Measurements from ENCODE around the gene SLC66A3. TPM values are rescaled to one million over a fixed set of nuclear protein-coding genes. Genes with fewer than 3 reads are reported as not detected.

The SLC66A3 gene
- total RNA-seq, 5 donors from 2014 or later (not counting 1 experiment from before 2014, with no cell fraction given) = 10.7 to 32.0 (median 21.2) TPM

DNA sequence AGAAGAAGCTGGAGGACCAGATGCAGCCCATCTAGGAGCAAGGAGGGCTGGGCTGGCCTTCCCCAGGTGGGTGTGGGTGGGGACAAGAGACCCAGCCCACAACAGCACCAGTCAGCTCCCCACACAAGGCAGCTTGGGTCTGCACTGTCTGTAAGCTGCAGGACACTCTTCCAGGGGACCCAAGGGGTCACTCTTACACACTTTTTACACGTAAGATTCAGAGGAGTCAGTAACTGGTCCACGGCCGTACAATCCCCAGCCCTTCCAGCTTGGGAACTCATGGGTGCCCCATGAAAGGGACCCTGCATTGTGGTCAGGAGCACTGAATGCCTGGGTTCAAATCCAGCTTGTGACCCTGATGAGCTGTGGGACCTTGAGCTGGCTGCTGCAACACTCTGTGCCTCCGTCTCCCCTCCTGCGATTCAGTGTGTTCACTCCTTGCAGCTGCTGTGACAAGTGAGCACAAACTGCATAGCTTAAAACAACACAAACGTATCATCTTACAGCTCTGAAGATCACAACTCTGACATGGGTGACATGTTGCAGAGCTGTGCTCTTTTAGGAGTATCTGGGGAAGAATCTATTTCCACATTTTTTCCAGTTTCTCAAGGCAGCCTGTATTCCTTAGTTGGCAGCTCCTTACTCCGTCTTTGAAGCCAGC, 11.1 kb upstream of the SLC66A3 start:
- H3K36me3 ChIP-seq (ENCODE audit: control insufficient read depth in 2 of 2, extremely low read depth in 1 of 2, insufficient read depth in 1 of 2, low read length in 1 of 2) = no peaks in the 10 kb centered on the region
- Mint-ChIP-seq H3K27me3 (peaks cover 10 to 11% of the 10 kb centered on the region in 2 donors), H3K4me1 (no peaks in the 10 kb centered on the region), H3K36me3 (no peaks in the 10 kb centered on the region), H3K27ac (no peak overlapping the region), H3K4me3 (no peak overlapping the region), H3K9me3 (no peaks in the 10 kb centered on the region)
- H3K27me3 ChIP-seq (replicated peaks in 1 of 2; ENCODE audit: control insufficient read depth in 2 of 2, extremely low read depth in 1 of 2, insufficient read depth in 2 of 2, low read length in 1 of 2) = peaks cover 0 to 17% of the 10 kb centered on the region in 2 experiments
- H3K4me1 ChIP-seq (ENCODE audit: control insufficient read depth in 1 of 2, extremely low read depth in 1 of 2, insufficient read depth in 2 of 2, low read length in 2 of 2) = no peaks in the 10 kb centered on the region
- DNase-seq (no peak), ATAC-seq (replicated peaks in 1 of 4) (no peak)
- no peak overlapping the region for H3K4me3 ChIP-seq (ENCODE audit: control insufficient read depth in 1 of 2, extremely low read depth in 1 of 2, low read length in 1 of 2)
- CTCF ChIA-PET = interaction anchor here in 1 of 2 donors (1.4 kb wide), 1 partner anchor 12 kb away, joined by 8 read pairs; a partner anchor contains a TSS
- H3K27ac ChIP-seq (ENCODE audit: low read length) = no peak overlapping the region
- WGBS (ENCODE audit: insufficient coverage) = 90% methylated on average over 6 of the region's 7 CpGs
- POLR2A ChIA-PET = interaction anchor here in 1 of 2 donors (0.6 kb wide), 1 partner anchor 32 kb away, joined by 3 read pairs; no protein-coding TSS in a partner anchor
- H3K9me3 ChIP-seq = no peaks in the 10 kb centered on the region

DNA sequence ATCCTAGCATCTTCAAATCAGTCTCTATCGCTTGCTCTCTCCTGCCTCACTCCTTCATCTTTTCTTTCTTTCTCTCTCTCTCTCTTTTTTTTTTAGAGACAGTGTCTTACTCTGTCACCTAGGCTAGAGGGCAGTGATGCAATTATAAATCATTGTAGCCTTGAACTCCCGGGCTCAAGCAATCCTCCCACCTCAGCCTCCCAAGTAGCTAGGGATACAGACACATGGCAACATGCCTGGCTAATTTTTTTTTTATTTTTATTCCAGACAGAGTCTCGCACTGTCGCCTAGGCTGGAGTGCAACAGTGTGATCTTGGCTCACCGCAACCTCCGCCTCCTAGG, 10.6 kb upstream of the SLC66A3 start:
- ChIA-PET CTCF (interaction anchor here in 1 of 2 donors (1.4 kb wide), 1 partner anchor 12 kb away, joined by 8 read pairs; a partner anchor contains a TSS), POLR2A (interaction anchor here in 1 of 2 donors (0.6 kb wide), 1 partner anchor 31 kb away, joined by 3 read pairs; no protein-coding TSS in a partner anchor)
- H3K27ac ChIP-seq (ENCODE audit: low read length) = no peak overlapping the region
- no peak for DNase-seq
- H3K36me3 ChIP-seq (ENCODE audit: control insufficient read depth in 2 of 2, extremely low read depth in 1 of 2, insufficient read depth in 1 of 2, low read length in 1 of 2) = no peaks in the 10 kb centered on the region
- Mint-ChIP-seq H3K4me3 (no peak overlapping the region), H3K9me3 (no peaks in the 10 kb centered on the region), H3K27me3 (peaks cover 10 to 11% of the 10 kb centered on the region in 2 donors), H3K27ac (no peak overlapping the region), H3K4me1 (no peaks in the 10 kb centered on the region), H3K36me3 (no peaks in the 10 kb centered on the region)
- H3K27me3 ChIP-seq (replicated peaks in 1 of 2; ENCODE audit: control insufficient read depth in 2 of 2, extremely low read depth in 1 of 2, insufficient read depth in 2 of 2, low read length in 1 of 2) = peaks cover 0 to 17% of the 10 kb centered on the region in 2 experiments
- H3K4me1 ChIP-seq (ENCODE audit: control insufficient read depth in 1 of 2, extremely low read depth in 1 of 2, insufficient read depth in 2 of 2, low read length in 2 of 2) = no peaks in the 10 kb centered on the region
- H3K9me3 ChIP-seq = no peaks in the 10 kb centered on the region
- no peak for ATAC-seq (replicated peaks in 1 of 4)
- no peak overlapping the region for H3K4me3 ChIP-seq (ENCODE audit: control insufficient read depth in 1 of 2, extremely low read depth in 1 of 2, low read length in 1 of 2)
- WGBS (ENCODE audit: insufficient coverage) = 91% methylated on average over 5 of the region's 6 CpGs

DNA sequence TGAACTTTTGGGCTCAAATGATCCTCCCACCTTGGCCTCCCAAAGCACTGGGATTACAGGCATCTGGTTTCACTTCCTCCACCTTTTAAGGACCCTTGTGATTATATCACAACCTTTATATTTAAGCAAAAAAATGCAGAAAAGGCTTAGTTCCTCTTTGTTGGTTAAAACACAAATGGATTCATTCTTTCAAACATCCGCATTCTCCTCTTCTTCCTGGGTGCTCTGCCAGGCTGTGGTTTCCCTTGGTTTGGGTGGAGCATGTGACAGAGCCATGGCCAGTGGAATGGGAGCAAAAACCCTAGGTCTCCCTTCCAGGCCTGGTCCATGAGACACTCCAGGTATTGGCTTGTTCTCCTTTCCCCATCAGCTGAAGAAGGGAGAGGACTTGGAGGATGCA, 9.9 kb upstream of the SLC66A3 start:
- ChIA-PET CTCF (no interaction called here), POLR2A (no interaction called here)
- no peak overlapping the region for H3K27ac Mint-ChIP-seq
- ATAC-seq (replicated peaks in 1 of 4) (no peak), DNase-seq (no peak)
- WGBS (ENCODE audit: insufficient coverage) = no CpG with 5 or more reads among the region's 1 CpG
- H3K9me3 ChIP-seq = no peaks in the 10 kb centered on the region
- peaks cover 0 to 17% of the 10 kb centered on the region in 2 experiments for H3K27me3 ChIP-seq (replicated peaks in 1 of 2; ENCODE audit: control insufficient read depth in 2 of 2, extremely low read depth in 1 of 2, insufficient read depth in 2 of 2, low read length in 1 of 2)
- H3K4me1 Mint-ChIP-seq = no peaks in the 10 kb centered on the region
- no peaks in the 10 kb centered on the region for H3K4me1 ChIP-seq (ENCODE audit: control insufficient read depth in 1 of 2, extremely low read depth in 1 of 2, insufficient read depth in 2 of 2, low read length in 2 of 2)
- no peaks in the 10 kb centered on the region for H3K36me3 ChIP-seq (ENCODE audit: control insufficient read depth in 2 of 2, extremely low read depth in 1 of 2, insufficient read depth in 1 of 2, low read length in 1 of 2)
- no peak overlapping the region for H3K4me3 ChIP-seq (ENCODE audit: control insufficient read depth in 1 of 2, extremely low read depth in 1 of 2, low read length in 1 of 2)
- H3K27ac ChIP-seq (ENCODE audit: low read length) = no peak overlapping the region
- no peak overlapping the region for H3K4me3 Mint-ChIP-seq
- no peaks in the 10 kb centered on the region for H3K9me3 Mint-ChIP-seq
- no peaks in the 10 kb centered on the region for H3K36me3 Mint-ChIP-seq
- H3K27me3 Mint-ChIP-seq = peaks cover 10 to 11% of the 10 kb centered on the region in 2 donors

DNA sequence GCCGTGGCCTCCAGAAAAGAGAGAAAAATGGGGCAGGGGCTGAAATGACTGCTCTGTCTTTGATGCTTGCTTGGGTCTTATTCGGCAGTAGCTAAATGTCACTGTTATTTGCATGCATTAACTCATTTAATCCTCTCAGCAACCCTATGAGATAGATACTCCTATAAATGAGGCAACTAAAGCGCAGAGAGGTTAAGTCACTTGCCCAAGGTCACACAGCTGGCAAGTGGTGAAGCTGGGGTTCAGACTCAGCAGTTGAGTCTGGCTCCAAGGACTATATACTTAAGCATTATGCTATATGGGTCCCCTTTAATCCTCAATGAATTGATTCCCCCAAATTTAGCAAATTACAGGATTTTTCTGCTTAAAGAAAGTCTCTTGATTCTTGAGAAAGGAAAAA, 9.2 kb upstream of the SLC66A3 start:
- Mint-ChIP-seq H3K36me3 (no peaks in the 10 kb centered on the region), H3K4me1 (no peaks in the 10 kb centered on the region), H3K27ac (no peak overlapping the region), H3K4me3 (no peak overlapping the region), H3K27me3 (peaks cover 6 to 10% of the 10 kb centered on the region in 2 donors), H3K9me3 (no peaks in the 10 kb centered on the region)
- DNase-seq (no peak), ATAC-seq (replicated peaks in 1 of 4) (no peak)
- Histone ChIP-seq H3K4me3 (ENCODE audit: control insufficient read depth in 1 of 2, extremely low read depth in 1 of 2, low read length in 1 of 2) (no peak overlapping the region), H3K9me3 (no peaks in the 10 kb centered on the region), H3K36me3 (ENCODE audit: control insufficient read depth in 2 of 2, extremely low read depth in 1 of 2, insufficient read depth in 1 of 2, low read length in 1 of 2) (no peaks in the 10 kb centered on the region), H3K4me1 (ENCODE audit: control insufficient read depth in 1 of 2, extremely low read depth in 1 of 2, insufficient read depth in 2 of 2, low read length in 2 of 2) (no peaks in the 10 kb centered on the region), H3K27me3 (replicated peaks in 1 of 2; ENCODE audit: control insufficient read depth in 2 of 2, extremely low read depth in 1 of 2, insufficient read depth in 2 of 2, low read length in 1 of 2) (peaks cover 0 to 16% of the 10 kb centered on the region in 2 experiments), H3K27ac (ENCODE audit: low read length) (no peak overlapping the region)
- ChIA-PET CTCF (no interaction called here), POLR2A (no interaction called here)
- WGBS (ENCODE audit: insufficient coverage) = no CpG with 5 or more reads among the region's 3 CpGs

DNA sequence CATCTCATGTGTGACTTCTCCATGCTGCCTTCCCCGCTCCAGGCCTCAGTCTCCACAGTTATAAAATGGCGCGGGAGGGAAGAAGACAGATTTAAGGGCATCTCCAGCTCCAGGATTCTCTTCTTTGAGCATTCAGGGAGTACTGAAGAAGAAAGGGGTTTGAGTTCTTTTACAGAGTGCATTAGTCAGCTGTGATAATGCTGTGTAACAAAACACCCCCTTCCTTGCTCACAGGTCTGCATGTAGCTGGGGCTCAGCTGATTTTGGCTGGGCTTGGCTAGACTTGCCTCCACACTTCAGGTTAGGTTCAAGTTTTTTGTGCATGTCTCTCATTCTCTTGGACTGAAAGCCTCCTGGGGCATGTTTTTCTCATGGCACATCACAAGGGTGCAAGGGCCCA, 8.0 kb upstream of the SLC66A3 start:
- no peaks in the 10 kb centered on the region for H3K36me3 Mint-ChIP-seq
- no peak for DNase-seq
- H3K4me3 Mint-ChIP-seq = no peak overlapping the region
- H3K4me3 ChIP-seq (ENCODE audit: control insufficient read depth in 1 of 2, extremely low read depth in 1 of 2, low read length in 1 of 2) = no peak overlapping the region
- ATAC-seq (replicated peaks in 1 of 4) = no peak
- no peaks in the 10 kb centered on the region for H3K9me3 ChIP-seq
- WGBS (ENCODE audit: insufficient coverage) = no CpG with 5 or more reads among the region's 3 CpGs
- no peak overlapping the region for H3K27ac ChIP-seq (ENCODE audit: low read length)
- no peaks in the 10 kb centered on the region for H3K4me1 Mint-ChIP-seq
- no peaks in the 10 kb centered on the region for H3K4me1 ChIP-seq (ENCODE audit: control insufficient read depth in 1 of 2, extremely low read depth in 1 of 2, insufficient read depth in 2 of 2, low read length in 2 of 2)
- CTCF ChIA-PET = interaction anchor here in 1 of 2 donors (0.6 kb wide), 2 partner anchors 19 to 317 kb away, joined by 3 read pairs; no protein-coding TSS in a partner anchor
- H3K27me3 Mint-ChIP-seq = peaks cover 2% of the 10 kb centered on the region in 2 donors
- H3K27ac Mint-ChIP-seq = no peak overlapping the region
- H3K9me3 Mint-ChIP-seq = no peaks in the 10 kb centered on the region
- POLR2A ChIA-PET = no interaction called here
- H3K27me3 ChIP-seq (replicated peaks in 1 of 2; ENCODE audit: control insufficient read depth in 2 of 2, extremely low read depth in 1 of 2, insufficient read depth in 2 of 2, low read length in 1 of 2) = peaks cover 0 to 13% of the 10 kb centered on the region in 2 experiments
- no peaks in the 10 kb centered on the region for H3K36me3 ChIP-seq (ENCODE audit: control insufficient read depth in 2 of 2, extremely low read depth in 1 of 2, insufficient read depth in 1 of 2, low read length in 1 of 2)

DNA sequence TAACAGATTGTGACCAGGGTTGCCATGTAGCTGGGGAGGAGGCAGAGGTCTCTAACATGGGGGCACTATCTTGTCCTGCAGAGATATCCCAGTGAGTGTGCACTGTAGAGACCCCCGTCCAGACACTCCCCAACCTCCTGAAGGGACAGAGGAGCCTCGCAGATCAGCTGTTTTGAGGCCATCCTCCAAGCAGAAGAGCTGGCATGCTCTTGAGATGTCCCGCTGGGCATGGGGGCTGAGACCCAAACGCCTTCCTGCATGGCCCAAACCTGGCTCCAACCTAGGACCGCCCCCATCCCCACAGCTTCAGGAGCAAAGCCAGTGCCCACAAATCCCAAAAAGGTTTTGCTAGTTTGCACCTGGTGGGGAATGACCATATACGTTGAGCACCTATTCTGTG, 2.7 kb upstream of the SLC66A3 start:
- Mint-ChIP-seq H3K27ac (no peak overlapping the region), H3K27me3 (no peaks in the 10 kb centered on the region), H3K4me1 (peaks cover 8 to 19% (median 15%) of the 10 kb centered on the region in 3 donors), H3K9me3 (no peaks in the 10 kb centered on the region), H3K4me3 (no peak overlapping the region), H3K36me3 (no peaks in the 10 kb centered on the region)
- H3K27ac ChIP-seq (ENCODE audit: low read length) = no peak overlapping the region
- peaks cover 8 to 28% of the 10 kb centered on the region in 2 experiments for H3K4me1 ChIP-seq (ENCODE audit: control insufficient read depth in 1 of 2, extremely low read depth in 1 of 2, insufficient read depth in 2 of 2, low read length in 2 of 2)
- H3K27me3 ChIP-seq (replicated peaks in 1 of 2; ENCODE audit: control insufficient read depth in 2 of 2, extremely low read depth in 1 of 2, insufficient read depth in 2 of 2, low read length in 1 of 2) = no peaks in the 10 kb centered on the region
- ATAC-seq (replicated peaks in 1 of 4) (no peak), DNase-seq (no peak)
- no peak overlapping the region for H3K4me3 ChIP-seq (ENCODE audit: control insufficient read depth in 1 of 2, extremely low read depth in 1 of 2, low read length in 1 of 2)
- no peaks in the 10 kb centered on the region for H3K9me3 ChIP-seq
- ChIA-PET POLR2A (no interaction called here), CTCF (no interaction called here)
- H3K36me3 ChIP-seq (ENCODE audit: control insufficient read depth in 2 of 2, extremely low read depth in 1 of 2, insufficient read depth in 1 of 2, low read length in 1 of 2) = no peaks in the 10 kb centered on the region
- 90% methylated on average over 5 of the region's 6 CpGs for WGBS (ENCODE audit: insufficient coverage)

All from T-cell (primary cell).